SKM-1 (cell line): ENCODE results near the gene NR6A1.
"Not testable (repeated sequence)": the region's sequence is repeated elsewhere in the genome, so short reads cannot be mapped to it uniquely, and the experiment has no call there.

Experiments
- DNase-seq: peaks from one replicate; lab custom pipeline; 2025; ENCODE audit not compliant: unreplicated experiment; lab: John Stamatoyannopoulos, UW

The NR6A1 gene

DNA sequence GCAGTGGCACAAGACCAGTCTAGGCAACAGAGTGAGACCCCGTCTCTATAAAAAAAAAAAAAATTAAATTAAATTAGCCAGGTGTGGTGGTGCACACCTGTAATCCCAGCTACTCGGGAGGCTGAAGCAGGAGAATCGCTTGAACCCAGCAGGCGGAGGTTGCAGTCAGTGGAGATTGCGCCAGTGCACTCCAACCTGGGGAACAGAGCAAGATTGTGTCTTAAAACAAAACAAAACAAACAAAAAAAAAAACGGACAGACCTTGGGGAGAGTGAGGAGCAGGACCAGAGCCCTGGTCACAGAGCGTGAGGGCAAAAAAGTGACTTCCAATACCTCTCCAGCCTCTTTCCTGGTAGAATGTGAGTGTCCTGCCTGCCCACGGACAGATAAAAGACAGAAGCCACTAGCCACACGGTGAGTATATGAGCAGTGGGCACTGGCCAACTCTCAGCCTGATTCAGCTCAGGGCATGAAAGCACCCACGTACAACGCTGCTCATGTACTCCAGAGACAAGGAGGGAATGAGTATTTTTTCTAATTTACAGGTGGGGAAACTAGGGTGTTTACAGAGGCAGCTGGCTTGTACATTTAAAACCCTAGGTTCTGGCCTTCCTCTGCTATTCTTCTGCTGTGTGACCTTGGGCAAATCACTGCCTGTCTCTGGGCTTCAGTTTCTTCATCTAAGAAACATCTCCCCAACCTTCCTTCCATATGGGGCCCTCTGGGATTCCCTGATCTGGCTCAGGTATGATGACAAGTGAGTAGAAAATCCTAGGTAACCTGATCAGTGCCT is 7.7 kb upstream of the NR6A1 start:
- no peak for DNase-seq

DNA sequence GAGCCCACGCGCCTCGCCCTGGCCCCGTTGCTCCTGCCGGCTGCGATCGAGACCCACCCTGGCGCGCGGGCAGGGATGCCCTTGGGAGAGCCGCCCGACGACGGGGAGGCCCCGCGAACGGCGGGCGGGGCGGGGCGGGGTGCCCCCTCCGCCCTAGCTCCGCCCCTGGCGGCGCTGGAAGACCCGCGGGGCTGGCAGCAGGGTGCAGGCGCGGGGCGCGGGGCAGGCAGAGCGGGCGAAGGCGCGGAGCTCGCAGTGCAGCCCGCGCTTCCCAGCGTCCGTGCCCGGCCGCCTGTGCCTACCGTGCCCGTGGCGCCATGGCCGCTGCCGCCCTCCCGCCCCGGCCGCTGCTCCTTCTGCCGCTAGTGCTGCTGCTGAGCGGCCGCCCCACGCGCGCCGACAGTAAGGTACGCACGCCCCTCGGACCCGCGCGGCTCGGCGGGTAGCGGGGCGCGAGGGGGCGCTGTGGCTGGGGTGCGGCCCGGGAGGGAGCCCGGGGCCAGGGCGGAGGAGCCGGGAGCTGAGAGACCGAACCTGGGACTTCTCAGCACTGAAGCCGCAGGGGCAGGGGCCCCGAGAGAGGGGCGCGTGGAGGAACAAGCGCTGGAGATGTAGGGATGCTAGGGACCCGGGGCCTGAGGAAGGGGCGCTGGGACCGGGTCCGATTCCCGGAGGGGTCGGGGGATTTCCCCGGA is 6.0 kb upstream of the NR6A1 start, which contains the start of gene OLFML2A:
TSS of gene OLFML2A (plus strand) at position 180 of the 695 bp plus-strand sequence. CDS start at position 318, 138 bp downstream.
- DNase-seq: no peak

DNA sequence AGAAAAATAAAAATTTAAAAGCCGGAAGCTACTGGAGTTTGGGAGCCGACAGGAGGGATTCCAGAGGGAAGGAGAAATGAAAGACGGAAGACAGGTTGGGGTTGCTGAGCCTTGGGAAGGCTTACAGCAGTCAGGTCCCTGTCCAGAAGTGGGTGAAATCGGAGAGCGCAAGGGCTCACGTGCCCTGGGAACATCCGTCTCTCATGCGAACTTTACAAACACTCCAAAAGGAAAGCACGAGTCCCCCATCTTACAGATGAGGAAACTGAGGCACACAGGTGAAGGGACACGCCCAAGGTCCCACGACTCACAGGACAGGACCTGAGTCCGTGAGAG is 5.5 kb upstream of the NR6A1 start:
- no peak for DNase-seq

DNA sequence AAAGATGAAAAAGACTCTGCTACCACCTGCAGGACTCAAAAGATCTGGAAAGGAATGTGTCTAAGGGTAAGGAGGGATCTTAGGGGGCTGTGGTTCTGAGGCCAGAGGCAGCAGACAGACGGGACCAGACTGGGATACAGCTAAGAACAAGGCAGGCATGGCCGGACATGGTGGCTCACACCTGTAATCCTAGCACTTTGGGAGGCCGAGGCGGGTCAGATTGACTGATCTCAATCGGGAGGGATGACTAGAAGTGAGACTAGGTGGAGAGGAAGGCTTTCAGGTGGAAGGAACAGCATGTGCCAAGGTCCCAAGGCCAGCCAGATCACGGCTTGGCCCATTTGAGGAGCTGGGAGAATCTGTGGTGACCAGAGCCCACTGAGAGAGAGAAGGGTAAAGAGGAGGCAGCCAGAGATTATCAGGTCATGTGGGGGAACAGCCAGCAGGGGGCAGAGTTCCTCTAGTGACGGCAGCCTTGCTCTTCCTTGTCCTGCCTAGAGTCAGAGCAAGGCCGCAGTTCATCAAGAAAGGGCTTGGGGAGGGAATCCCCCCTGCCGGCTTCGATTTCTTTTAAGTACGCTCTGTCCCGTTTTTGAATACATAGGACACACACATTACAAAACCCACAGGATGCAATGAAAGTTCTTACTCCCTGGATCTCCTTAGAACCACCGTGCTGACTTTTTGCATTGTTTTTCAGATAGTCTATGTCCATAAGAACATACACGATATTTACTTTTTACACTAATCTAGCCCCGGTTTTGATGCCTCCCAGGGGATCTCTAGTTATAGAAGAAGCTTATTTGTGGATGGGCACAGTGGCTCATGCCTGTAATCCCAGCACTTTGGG is 3.2 kb upstream of the NR6A1 start:
- peak; percentile 81 for DNase-seq

DNA sequence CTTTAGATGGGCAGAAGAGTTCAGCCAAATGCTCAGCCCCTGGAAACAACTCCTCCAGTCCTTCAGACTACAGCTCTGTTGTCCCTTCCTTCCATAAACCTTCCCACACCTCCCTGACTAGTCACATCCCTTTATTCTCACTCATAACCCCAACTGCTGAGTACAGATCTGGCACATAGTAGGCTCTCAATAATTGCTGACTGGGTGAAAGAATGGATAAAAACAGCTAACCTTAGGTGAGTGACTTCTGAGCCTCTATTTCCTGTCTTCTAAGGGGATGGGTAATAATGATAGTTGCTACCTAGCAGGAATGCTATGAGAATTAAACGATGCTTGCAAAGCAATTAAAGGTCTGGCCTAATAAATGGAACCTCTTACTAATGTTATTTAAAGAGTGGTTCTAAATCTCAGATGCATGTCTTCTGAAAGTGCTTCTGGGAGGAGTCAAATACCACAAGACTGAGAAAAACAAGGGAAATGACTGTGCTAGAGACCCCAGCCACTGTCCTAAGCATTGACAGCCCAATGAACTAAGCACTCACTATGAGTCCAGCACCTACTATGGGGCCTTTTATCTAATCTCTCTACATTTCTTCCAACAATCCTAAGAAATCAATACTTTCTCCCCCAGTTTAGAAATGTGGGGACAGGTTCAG is 2.5 kb upstream of the NR6A1 start:
- DNase-seq: no peak

DNA sequence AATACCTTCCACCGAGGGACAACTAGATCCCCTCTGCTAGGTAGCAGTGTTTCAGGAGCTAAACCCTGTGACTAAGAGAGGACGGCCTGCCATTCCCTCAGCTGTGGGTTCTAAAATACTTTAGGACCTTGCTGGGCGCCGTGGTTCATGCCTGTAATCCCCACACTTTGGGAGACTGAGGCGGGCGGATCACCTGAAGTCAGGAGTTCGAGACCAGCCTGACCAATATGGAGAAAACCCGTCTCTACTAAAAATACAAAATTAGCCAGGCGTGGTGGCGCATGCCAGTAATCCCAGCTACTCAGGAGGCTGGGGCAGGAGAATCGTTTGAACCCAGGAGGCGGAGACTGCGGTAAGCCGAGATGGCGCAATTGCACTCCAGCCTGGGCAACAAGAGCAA is 1.8 kb upstream of the NR6A1 start:
- not testable (repeated sequence) for DNase-seq

DNA sequence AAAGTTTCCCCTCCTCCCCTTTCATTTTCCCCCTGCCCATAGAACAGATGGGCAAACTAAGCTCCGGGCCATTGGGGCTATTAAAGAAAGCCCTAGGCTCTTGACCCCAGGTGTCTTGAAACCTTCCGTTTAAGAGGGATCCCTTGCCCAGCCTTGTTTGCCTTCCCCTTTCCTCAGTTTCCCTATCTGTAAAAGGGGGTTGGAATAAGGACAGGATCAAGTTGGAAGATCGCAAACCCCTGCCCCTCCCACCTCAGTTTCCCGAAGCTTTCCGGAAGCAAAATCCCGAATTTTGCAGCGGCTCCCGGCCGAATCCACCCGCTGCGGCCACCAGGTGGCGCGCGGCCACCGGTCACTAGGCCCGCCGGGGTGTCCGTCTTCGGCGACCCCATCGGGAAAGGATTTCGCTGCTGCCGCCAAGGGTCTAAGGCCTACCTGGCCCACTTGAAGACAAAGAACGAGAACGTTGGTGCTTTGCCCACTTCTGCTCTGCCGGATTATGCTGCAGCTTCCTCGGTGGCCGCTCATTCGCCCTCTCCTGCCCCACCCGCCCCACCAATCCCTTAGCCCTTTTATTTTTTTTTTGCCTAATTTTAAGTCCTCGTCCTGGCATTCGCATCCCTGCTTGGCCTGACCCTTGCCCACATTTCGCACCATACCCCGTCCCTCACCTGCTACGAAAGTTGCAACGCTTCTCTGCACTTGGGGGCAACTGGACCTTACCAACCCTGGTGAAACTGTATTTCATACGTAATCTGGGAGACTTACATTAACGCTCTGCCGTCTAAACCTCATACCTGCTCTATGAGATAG is 962 bp upstream of the NR6A1 start:
- no peak for DNase-seq

DNA sequence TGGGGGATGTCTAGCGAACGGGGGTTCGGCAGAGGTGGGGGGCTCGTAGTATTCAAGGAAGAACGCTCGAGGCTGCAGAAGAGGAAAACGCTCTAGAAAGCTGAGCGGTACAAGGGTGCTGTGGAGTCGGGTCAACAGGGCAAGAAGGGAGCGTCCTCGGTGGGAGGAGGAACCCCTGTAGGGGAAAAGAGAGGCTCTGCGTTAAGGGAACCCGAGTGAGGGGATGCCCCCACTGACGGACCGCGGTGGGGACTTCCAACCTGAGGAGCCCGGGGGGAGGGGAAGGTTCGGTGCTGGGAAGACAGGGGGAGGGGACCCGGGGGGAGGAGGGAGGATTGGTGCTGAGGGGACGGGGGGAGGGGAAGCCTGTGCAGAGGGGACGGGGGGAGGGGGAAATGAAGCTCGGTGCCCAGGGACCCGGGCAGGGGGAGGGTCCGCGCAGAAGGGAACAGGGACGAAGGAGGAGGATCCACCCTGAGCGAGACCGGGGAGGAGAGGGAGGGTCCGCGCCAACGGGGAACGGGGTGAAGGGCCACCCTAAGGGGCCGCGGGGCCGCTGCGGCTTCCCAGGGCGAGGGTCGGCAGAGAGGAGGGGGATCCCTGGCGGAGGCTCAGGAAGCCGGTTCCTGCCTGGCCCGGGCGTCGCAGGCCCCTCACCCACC is 621 bp downstream of the NR6A1 start:
- DNase-seq: no peak

DNA sequence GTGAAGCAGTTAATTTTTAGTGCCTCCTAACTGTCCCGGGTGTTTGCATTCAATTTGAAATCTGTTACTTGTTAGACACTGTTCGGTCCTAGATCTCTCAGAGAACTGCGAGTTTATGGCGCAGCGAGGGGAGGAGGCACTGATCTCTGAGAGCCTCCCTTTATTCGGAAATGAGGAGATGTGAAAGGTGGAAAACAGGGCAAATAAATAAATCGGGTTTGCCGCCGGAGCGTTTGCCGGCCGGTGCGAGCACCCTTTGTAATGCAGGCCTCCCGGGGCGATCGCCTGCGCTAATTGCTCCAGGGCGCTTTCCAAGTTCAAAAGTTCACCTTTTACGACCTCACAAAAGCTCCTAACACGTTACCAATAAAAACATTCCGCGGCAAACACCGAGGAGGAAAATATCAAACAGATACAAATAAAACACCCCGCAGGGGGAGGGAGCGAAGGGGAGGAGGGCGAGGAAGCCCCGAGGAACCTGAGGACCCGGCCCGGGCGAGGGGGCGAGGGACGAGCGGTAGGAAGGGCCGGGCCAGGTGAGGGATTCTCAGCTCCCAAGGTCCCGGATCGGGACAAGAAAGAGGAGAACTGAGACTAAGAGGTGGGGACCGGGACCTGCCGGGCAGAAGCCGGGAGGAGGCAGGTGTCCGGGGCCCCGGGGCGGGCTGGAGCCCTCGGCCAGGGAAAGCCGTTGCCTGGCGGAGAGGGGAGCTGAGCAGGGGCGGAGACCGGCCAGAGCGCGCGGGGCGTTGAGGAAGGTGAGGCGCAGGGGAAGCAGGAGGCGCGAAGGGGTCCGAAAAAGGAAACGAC is 1.4 kb downstream of the NR6A1 start:
- DNase-seq: no peak

DNA sequence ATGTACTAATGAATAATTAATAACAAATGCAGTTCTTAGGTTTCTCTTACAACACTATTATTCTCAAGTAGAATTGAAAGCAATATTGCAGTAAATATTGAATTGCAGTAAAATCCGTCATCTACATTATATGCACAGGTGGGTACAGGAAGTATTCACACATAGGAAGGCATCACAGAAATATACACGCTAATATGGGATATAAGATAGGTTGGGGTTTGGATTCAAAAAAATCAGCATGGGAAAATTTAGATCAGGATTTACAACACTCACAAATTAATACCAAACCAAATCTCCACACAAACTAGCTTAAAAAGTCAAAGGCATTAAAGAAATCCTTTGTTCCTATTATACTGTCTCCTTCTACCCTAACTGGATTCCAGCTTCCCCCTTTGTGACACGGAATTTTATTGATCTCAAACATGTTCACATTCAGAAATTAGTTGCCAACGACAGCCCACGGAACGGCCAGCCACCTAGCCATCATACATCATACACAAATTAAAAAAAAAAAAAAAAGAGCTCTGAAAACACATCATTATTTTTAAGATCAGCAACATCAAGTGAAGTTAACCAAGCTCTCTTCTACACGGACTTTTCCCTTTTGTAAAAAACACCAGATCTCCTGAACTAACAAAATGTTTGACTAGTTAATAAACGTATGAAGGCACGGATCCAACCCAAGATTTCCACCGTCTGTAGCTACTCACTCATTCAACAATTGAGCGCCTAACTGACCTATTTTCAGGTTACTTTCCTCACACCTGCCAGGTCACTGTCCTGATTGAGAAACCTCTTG is 2.2 kb downstream of the NR6A1 start:
- DNase-seq: no peak

DNA sequence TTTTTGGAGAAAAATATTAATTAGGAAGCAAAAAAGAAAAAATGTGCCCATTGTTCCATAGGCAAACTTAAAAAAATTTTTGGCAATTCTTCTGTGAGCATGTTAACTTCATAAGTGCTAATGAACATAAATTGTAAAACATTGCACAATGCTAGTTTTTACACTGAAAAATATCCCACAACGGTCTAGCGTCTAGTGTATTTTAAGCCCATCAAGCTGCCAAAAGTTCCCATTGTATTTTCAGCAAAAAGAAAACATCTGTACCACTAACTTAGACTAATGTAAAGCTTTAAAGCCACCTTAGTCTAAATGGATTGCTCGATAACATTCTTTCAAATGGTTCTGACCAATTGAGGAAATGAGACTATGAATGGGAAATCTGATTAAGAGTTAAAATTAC is 2.8 kb downstream of the NR6A1 start:
- no peak for DNase-seq

DNA sequence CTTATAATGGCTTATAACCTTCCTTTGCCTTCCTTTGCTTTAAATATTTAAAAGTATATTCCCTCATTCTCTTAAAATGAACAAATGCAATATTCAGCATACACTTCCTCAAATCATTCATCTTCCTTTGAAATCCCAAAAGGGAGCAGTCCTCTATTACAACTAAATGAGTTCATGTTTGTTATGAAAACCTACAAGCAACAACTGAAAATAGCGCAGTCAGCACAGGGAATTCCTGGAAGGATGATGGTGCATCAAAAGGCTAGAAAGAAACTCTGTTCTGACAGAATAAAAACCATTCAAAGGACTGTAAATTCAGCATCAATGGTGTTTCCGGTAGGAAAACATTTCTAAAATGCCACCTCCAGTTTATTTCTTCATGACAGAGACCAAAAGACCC is 3.3 kb downstream of the NR6A1 start:
- DNase-seq: no peak

DNA sequence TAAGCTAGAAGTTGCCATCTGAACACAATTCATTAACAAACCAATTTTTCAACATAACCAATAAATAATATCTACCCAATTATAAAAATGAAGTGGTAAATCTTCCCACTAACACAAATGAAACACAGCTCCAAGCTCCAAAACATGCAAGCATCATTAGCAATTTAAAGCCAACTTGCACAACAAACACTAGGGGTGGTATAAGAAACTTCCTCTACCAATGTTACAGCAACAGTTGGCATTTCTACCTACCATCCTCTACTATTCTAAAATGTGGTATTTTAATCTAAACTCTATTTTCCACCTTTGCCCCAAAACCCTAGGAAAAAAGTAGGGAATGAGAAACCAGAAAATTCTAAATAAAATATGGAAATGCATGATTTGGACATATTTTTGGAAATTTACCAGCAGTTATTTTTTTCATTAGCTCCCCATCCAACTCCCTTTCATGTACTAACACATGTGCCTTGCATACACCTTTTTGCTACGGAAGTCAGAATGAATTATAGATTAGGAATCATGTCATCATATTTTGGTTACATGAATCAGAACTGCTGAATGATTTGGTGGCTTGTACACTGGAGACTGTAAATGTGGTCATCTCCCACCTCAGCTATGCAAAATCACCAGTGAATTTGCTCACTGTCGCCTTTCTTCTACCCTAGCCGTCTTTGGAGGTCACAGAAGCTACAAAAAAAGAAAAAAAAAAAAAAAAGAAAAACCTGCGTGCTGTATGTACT is 4.1 kb downstream of the NR6A1 start:
- no peak for DNase-seq

DNA sequence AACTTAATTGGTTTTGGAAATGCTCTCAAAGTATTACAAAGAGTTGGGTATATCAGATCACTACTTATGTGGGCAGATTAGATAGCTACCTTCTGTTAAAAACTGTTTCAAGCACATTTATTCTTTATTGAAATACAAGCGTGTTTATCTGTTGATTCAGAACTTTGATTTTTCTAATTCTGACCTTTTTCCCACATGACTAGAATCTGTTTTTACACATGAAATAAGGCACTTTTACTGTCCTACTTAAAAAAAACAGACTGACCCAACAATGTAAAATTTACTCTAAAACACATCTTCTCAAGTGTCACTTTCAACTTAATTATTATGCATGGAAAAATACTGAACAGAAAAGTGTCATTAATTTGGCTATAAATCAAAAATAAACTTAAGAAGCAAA is 4.8 kb downstream of the NR6A1 start:
- no peak for DNase-seq

DNA sequence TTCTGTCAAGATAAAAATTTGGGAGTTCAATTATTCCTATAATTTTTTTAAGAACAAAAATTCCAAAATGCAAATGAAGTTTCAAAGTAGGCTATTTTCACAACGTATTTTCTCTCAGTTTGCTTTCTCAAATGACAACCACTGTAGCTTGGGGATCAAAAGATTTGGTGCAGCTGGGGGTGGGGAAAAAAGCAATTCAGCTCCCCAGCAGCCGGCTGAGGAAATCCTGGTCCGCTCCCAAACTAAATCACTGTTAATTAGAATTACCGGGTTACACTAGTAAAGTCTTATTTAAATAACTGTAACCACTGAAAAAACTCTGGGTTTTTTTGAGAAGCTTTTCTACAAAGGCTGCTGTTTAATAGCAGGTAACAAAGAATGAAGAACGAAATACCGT is 5.7 kb downstream of the NR6A1 start:
- no peak for DNase-seq

DNA sequence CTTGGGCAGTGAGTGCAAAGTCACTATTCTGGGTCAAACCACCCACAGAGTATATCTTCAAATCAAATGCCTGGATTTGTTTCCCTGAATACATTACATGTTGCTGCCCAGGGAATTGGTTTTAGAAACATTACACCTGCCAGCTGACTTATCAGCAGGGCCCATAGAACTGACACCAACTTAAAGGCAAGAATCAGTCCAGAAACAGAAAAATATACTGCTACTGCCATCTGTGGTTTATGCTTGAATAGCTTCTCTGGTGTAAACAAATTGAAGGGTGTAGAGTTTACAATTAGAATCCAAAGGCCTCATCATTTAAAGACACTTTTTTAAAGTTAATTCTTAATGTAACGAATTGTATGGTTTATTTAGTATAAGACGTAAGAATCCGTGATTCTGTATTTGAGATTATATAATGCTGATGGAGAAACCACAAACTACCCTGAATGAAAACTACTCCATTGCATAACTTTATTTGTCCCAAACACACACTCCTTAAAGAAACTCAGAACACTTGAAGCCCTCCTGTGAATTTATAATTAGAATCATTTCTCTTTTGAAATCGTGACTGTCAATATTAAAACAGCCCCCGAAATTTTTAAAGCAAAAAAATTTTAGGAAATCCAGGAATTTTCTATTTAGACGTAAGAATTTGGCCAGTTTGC is 6.2 kb downstream of the NR6A1 start:
- DNase-seq: no peak

DNA sequence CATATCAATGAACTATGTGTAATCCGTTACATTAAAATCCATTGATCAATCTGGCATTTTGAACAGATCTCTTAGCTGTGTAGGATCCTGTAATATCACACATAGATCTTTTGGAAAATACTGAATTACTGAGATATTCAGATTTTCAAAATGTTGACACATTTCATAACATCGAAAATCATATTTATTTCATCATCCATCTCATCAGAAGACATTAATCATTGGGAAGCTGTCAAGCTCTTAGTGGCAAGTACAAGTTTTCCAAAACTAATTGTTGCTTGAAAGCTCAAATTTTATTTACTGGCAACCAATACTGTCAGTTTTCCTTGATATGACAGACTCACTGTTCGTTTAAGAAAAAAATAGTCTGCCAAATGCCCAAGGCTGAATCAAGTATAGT is 8.5 kb downstream of the NR6A1 start:
- DNase-seq: no peak
